PC-3 (cell line): ENCODE measurements around the gene CILP.

ENCODE experiments used
- CTCF ChIP-seq: fragments of 300-600 bp; sonication (generic); conservative IDR thresholded peaks from 2 replicates; pipeline ENCODE4 v1.5.1; 2017; ENCODE audit warnings: antibody characterized with exemption, low read depth, mild to moderate bottlenecking, low read length
- EZH2 ChIP-seq: fragments of 300-600 bp; sonication (generic); IDR thresholded peaks from one replicate; pipeline ENCODE4 v1.6.1; 2017; ENCODE audit warnings: antibody characterized with exemption, mild to moderate bottlenecking, low read length; ENCODE audit not compliant: unreplicated experiment
- EZH2phosphoT487 ChIP-seq: fragments of 300-600 bp; sonication (generic); IDR thresholded peaks from 2 replicates; pipeline ENCODE4 v1.6.1; 2018; ENCODE audit warnings: mild to moderate bottlenecking, antibody characterized with exemption, low read length, borderline replicate concordance

GRCh38 chr15:65194826-65195547 is 16.3 kb downstream of the CILP start:
- no peak for TF ChIP-seq CTCF
- TF ChIP-seq EZH2phosphoT487 = no peak
- TF ChIP-seq EZH2 = no peak
